Large intestine (tissue), 3 donors: ENCODE measurements around the gene HYI. TPM values are rescaled to one million over a fixed set of nuclear protein-coding genes. Genes with fewer than 3 reads are reported as not detected.
A peak's percentile ranks its signal among the peaks of the same experiment; 100 is the strongest.
"Not testable (repeated sequence)": the region's sequence is repeated elsewhere in the genome, so short reads cannot be mapped to it uniquely, and the experiment has no call there.

Experiments
- DNase-seq, 2 donors: peaks; one replicate each; pipeline versions ENCODE4 v3.0.0 to v3.0.0-alpha.2; 2013
- H3K27ac ChIP-seq: one replicate; pipeline ENCODE4 v1.5.1; 2013; ENCODE audit warnings: low read length
- H3K27me3 ChIP-seq: 2 replicates; pipeline ENCODE4 v1.6.1; 2013; ENCODE audit warnings: low read length; ENCODE audit not compliant: control insufficient read depth, insufficient read depth
- H3K36me3 ChIP-seq: 2 replicates; pipeline ENCODE4 v1.6.1; 2013; ENCODE audit warnings: low read length; ENCODE audit not compliant: control insufficient read depth, insufficient read depth
- H3K4me1 ChIP-seq: one replicate; pipeline ENCODE4 v1.6.1; 2013; ENCODE audit warnings: low read length; ENCODE audit not compliant: control insufficient read depth, insufficient read depth
- H3K4me3 ChIP-seq: one replicate; pipeline ENCODE4 v1.5.1; 2013; ENCODE audit warnings: low read length
- H3K9me3 ChIP-seq: one replicate; pipeline ENCODE4 v1.6.1; 2013; ENCODE audit warnings: mild to moderate bottlenecking, low read depth, low read length, moderate library complexity; ENCODE audit not compliant: control insufficient read depth
- WGBS: methylation state at CpG from one replicate; pipeline ENCODE4 v1.1.5; 2013; ENCODE audit warnings: low lambda C conversion rate; ENCODE audit not compliant: insufficient coverage; 5-methylcytosine and 5-hydroxymethylcytosine counted together
- polyA plus RNA-seq: library from polyadenylated mRNA; unstranded; fragments of 120-200 nt; gene quantifications from one replicate; pipeline ENCODE4 v1.2.1, GENCODE V29; 2013

HYI gene
- polyA plus RNA-seq, 1 donor, result 68.1 TPM

GRCh38 chr1:43418858-43419257 lies 34.9 kb downstream of the HYI start:
- Histone ChIP-seq H3K9me3 (peaks cover 10% of the 10 kb centered on the region), H3K27me3 (no peaks in the 10 kb centered on the region), H3K27ac (no peak overlapping the region), H3K36me3 (peaks cover 85% of the 10 kb centered on the region), H3K4me1 (no peaks in the 10 kb centered on the region), H3K4me3 (no peak overlapping the region)
- DNase-seq, result no peak
- WGBS, result 100% methylated on average over 3 of the region's 4 CpGs

GRCh38 chr1:43415901-43416300 lies 37.8 kb downstream of the HYI start:
- DNase-seq, result no peak
- H3K27ac ChIP-seq, result no peak overlapping the region
- H3K9me3 ChIP-seq, result no peaks in the 10 kb centered on the region
- 100% methylated on average over 1 of the region's 5 CpGs for WGBS
- no peaks in the 10 kb centered on the region for H3K27me3 ChIP-seq
- no peak overlapping the region for H3K4me3 ChIP-seq
- peaks cover 60% of the 10 kb centered on the region for H3K36me3 ChIP-seq
- no peaks in the 10 kb centered on the region for H3K4me1 ChIP-seq

GRCh38 chr1:43414634-43415223 lies 39.0 kb downstream of the HYI start:
- Histone ChIP-seq H3K4me3 (no peak overlapping the region), H3K27me3 (no peaks in the 10 kb centered on the region), H3K4me1 (no peaks in the 10 kb centered on the region), H3K36me3 (peaks cover 49% of the 10 kb centered on the region), H3K27ac (no peak overlapping the region), H3K9me3 (no peaks in the 10 kb centered on the region)
- peak; percentile 32 to 45 for DNase-seq
- WGBS, result no CpG with 5 or more reads among the region's 5 CpGs

- not testable (repeated sequence) for H3K4me3 ChIP-seq, H3K27ac ChIP-seq, H3K4me1 ChIP-seq, H3K27me3 ChIP-seq, DNase-seq, H3K9me3 ChIP-seq
- 100% methylated on average over 1 of the region's 1 CpG for WGBS
- peaks cover 44% of the 10 kb centered on the region for H3K36me3 ChIP-seq
These were observed 40.3 kb downstream of the HYI start for GRCh38 chr1:43413426-43413825.

- Histone ChIP-seq H3K27me3 (no peaks in the 10 kb centered on the region), H3K9me3 (no peaks in the 10 kb centered on the region), H3K4me1 (peaks cover 6% of the 10 kb centered on the region), H3K4me3 (no peak overlapping the region), H3K27ac (no peak overlapping the region), H3K36me3 (peaks cover 33% of the 10 kb centered on the region)
- no CpG with 5 or more reads among the region's 3 CpGs for WGBS
- no peak for DNase-seq
These were observed 43.2 kb downstream of the HYI start for GRCh38 chr1:43410571-43410970.

- H3K27ac ChIP-seq, result no peak overlapping the region
- peaks cover 6% of the 10 kb centered on the region for H3K4me1 ChIP-seq
- H3K4me3 ChIP-seq, result no peak overlapping the region
- no peaks in the 10 kb centered on the region for H3K9me3 ChIP-seq
- no CpG with 5 or more reads among the region's 2 CpGs for WGBS
- no peak for DNase-seq
- no peaks in the 10 kb centered on the region for H3K27me3 ChIP-seq
- peaks cover 42% of the 10 kb centered on the region for H3K36me3 ChIP-seq
These were observed 47.9 kb downstream of the HYI start for GRCh38 chr1:43405876-43406234.

GRCh38 chr1:43405219-43405875 lies 48.4 kb downstream of the HYI start:
- H3K36me3 ChIP-seq, result peaks cover 41% of the 10 kb centered on the region
- H3K27me3 ChIP-seq, result no peaks in the 10 kb centered on the region
- no peak overlapping the region for H3K4me3 ChIP-seq
- peaks cover 6% of the 10 kb centered on the region for H3K4me1 ChIP-seq
- H3K27ac ChIP-seq, result peak overlapping the region; percentile 33
- no CpG with 5 or more reads among the region's 6 CpGs for WGBS
- peak; percentile 83 to 91 for DNase-seq
- no peaks in the 10 kb centered on the region for H3K9me3 ChIP-seq

- DNase-seq, result no peak
- peaks cover 41% of the 10 kb centered on the region for H3K36me3 ChIP-seq
- H3K27ac ChIP-seq, result no peak overlapping the region
- no peaks in the 10 kb centered on the region for H3K27me3 ChIP-seq
- no peaks in the 10 kb centered on the region for H3K9me3 ChIP-seq
- WGBS, result no CpG with 5 or more reads among the region's 6 CpGs
- no peak overlapping the region for H3K4me3 ChIP-seq
- H3K4me1 ChIP-seq, result peaks cover 6% of the 10 kb centered on the region
These were observed 49.4 kb downstream of the HYI start for GRCh38 chr1:43404353-43404752.

- Histone ChIP-seq H3K27ac (no peak overlapping the region), H3K9me3 (no peaks in the 10 kb centered on the region), H3K4me3 (no peak overlapping the region), H3K27me3 (no peaks in the 10 kb centered on the region), H3K36me3 (peaks cover 28% of the 10 kb centered on the region), H3K4me1 (peaks cover 6% of the 10 kb centered on the region)
- 61% methylated on average over 2 of the region's 6 CpGs for WGBS
- DNase-seq, result no peak
These were observed 51.5 kb downstream of the HYI start for GRCh38 chr1:43402089-43402865.
